K562 (cell line): ENCODE results near the gene RAB31. TPM values are rescaled to one million over a fixed set of nuclear protein-coding genes. Genes with fewer than 3 reads are reported as not detected.
A peak's percentile ranks its signal among the peaks of the same experiment; 100 is the strongest.

Experiments
- CREBBP ChIP-seq: IDR thresholded peaks from one replicate; pipeline ENCODE4 v1.6.1; 2012; ENCODE audit warnings: low read depth, mild to moderate bottlenecking, control low read depth, inconsistent platforms, low read length
- GABPB2 ChIP-seq: fragments of 250-450 bp; sonication (Bioruptor Pico); conservative IDR thresholded peaks from 2 replicates; pipeline ENCODE4 v1.5.1; 2021; ENCODE audit warnings: mild to moderate bottlenecking
- PRPF4 ChIP-seq: fragments of 200-400 bp; formaldehyde crosslinking; IDR thresholded peaks from one replicate; pipeline ENCODE4 v1.6.1; 2017; ENCODE audit warnings: low read length, low read depth, mild to moderate bottlenecking; ENCODE audit not compliant: insufficient read depth, poor library complexity, severe bottlenecking
- SRSF7 ChIP-seq: fragments of 200-400 bp; formaldehyde crosslinking; optimal IDR thresholded peaks from 2 replicates; pipeline ENCODE3; 2017; ENCODE audit warnings: mild to moderate bottlenecking, low read depth, low read length
- ZNF766 ChIP-seq: fragments of 200-800 bp; sonication (Bioruptor generic); conservative IDR thresholded peaks from 2 replicates; pipeline ENCODE4 v1.6.1; 2016; ENCODE audit warnings: missing genetic modification characterization, missing compliant biosample characterization
- ZSCAN29 ChIP-seq: fragments of 450-650 bp; IDR thresholded peaks from 2 replicates; pipeline ENCODE4 v1.6.1; 2017
- polyA plus RNA-seq, 8 experiments: library from polyadenylated mRNA; depleted of rRNA in 4 of 8; stranded (reverse) in 5 of 8; unstranded in 3 of 8; fragments of >200 nt; fragmentation: Nextera tagmentation in 2 of 8; fragmentation: Illumina TruSeq in 1 of 8; extraction: Ambion mirVana in 2 of 8; extraction: Trizol in 1 of 8; gene quantifications; 2 replicates each; pipeline versions ENCODE4 v1.2.1 to v1.2.3, GENCODE V29; 2011 to 2014; ENCODE audit warnings: inconsistent platforms in 1 of 8, missing spikeins in 1 of 8
- total RNA-seq, 7 experiments: library from RNA; depleted of rRNA in 6 of 7; stranded (reverse); fragments of >200 nt in 6 of 7; fragmentation: Illumina TruSeq in 2 of 7; extraction: Trizol in 2 of 7; gene quantifications; 2 replicates each; pipeline versions ENCODE4 v1.2.1 to v1.2.3, GENCODE V29; 2011 to 2021; ENCODE audit warnings: low replicate concordance in 1 of 7
- TF ChIP-seq, protein P1 (sequence below): fragments of 450-650 bp; IDR thresholded peaks from 2 replicates; pipeline ENCODE4 v1.6.1; 2016; ENCODE audit warnings: mild to moderate bottlenecking, moderate library complexity
- TF ChIP-seq, protein P2 (sequence below): fragments of 200-800 bp; sonication (Bioruptor generic); IDR thresholded peaks from 2 replicates; pipeline ENCODE4 v1.6.1; 2016; ENCODE audit warnings: missing genetic modification characterization, missing compliant biosample characterization

RAB31 gene
- total and polyA plus RNA-seq, 9 of the 15 experiments (the other 6 are each of a cell fraction or from before 2014, with no cell fraction given) = 20.7 to 70.4 (median 41.3) TPM

DNA sequence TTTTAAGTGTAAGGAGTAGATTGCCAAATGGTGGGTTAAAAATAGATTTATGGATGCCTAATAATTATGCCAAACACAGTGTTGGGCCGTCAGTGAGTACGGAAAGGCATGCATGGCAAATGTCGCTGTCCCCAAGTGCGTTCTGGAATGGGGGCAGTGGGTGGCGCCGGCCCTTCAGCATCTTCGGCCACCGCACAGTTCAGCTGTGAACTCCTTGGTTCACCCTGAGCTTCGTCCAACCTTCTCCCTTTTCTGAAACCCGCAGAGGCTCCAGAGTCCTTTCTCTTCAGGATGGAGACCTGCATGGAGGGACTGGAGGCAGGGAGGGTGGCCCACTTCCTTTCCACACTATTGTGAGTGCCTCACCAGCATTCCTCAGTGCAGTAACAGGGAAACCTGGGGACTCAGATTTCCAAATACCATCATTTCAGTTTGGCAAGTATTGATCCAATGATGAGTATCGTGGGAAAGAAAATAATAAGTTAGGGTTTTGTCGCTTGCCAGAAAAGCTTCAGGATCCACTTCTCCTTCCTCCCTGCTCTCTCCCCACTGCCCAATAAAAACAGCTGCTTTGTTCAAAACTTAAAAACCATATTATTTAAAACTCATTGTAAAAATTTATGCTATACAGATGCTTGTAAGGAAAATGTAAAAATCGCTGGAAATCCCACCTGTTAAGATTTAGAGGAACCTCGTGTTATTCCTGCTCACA lies 103.0 kb downstream of the RAB31 start (continued):
- TF ChIP-seq PRPF4 = no peak
- TF ChIP-seq ZNF766 (CRISPR knock-in tag) = peak; percentile 73
- no peak for TF ChIP-seq CREBBP
- TF ChIP-seq, protein P1, sequence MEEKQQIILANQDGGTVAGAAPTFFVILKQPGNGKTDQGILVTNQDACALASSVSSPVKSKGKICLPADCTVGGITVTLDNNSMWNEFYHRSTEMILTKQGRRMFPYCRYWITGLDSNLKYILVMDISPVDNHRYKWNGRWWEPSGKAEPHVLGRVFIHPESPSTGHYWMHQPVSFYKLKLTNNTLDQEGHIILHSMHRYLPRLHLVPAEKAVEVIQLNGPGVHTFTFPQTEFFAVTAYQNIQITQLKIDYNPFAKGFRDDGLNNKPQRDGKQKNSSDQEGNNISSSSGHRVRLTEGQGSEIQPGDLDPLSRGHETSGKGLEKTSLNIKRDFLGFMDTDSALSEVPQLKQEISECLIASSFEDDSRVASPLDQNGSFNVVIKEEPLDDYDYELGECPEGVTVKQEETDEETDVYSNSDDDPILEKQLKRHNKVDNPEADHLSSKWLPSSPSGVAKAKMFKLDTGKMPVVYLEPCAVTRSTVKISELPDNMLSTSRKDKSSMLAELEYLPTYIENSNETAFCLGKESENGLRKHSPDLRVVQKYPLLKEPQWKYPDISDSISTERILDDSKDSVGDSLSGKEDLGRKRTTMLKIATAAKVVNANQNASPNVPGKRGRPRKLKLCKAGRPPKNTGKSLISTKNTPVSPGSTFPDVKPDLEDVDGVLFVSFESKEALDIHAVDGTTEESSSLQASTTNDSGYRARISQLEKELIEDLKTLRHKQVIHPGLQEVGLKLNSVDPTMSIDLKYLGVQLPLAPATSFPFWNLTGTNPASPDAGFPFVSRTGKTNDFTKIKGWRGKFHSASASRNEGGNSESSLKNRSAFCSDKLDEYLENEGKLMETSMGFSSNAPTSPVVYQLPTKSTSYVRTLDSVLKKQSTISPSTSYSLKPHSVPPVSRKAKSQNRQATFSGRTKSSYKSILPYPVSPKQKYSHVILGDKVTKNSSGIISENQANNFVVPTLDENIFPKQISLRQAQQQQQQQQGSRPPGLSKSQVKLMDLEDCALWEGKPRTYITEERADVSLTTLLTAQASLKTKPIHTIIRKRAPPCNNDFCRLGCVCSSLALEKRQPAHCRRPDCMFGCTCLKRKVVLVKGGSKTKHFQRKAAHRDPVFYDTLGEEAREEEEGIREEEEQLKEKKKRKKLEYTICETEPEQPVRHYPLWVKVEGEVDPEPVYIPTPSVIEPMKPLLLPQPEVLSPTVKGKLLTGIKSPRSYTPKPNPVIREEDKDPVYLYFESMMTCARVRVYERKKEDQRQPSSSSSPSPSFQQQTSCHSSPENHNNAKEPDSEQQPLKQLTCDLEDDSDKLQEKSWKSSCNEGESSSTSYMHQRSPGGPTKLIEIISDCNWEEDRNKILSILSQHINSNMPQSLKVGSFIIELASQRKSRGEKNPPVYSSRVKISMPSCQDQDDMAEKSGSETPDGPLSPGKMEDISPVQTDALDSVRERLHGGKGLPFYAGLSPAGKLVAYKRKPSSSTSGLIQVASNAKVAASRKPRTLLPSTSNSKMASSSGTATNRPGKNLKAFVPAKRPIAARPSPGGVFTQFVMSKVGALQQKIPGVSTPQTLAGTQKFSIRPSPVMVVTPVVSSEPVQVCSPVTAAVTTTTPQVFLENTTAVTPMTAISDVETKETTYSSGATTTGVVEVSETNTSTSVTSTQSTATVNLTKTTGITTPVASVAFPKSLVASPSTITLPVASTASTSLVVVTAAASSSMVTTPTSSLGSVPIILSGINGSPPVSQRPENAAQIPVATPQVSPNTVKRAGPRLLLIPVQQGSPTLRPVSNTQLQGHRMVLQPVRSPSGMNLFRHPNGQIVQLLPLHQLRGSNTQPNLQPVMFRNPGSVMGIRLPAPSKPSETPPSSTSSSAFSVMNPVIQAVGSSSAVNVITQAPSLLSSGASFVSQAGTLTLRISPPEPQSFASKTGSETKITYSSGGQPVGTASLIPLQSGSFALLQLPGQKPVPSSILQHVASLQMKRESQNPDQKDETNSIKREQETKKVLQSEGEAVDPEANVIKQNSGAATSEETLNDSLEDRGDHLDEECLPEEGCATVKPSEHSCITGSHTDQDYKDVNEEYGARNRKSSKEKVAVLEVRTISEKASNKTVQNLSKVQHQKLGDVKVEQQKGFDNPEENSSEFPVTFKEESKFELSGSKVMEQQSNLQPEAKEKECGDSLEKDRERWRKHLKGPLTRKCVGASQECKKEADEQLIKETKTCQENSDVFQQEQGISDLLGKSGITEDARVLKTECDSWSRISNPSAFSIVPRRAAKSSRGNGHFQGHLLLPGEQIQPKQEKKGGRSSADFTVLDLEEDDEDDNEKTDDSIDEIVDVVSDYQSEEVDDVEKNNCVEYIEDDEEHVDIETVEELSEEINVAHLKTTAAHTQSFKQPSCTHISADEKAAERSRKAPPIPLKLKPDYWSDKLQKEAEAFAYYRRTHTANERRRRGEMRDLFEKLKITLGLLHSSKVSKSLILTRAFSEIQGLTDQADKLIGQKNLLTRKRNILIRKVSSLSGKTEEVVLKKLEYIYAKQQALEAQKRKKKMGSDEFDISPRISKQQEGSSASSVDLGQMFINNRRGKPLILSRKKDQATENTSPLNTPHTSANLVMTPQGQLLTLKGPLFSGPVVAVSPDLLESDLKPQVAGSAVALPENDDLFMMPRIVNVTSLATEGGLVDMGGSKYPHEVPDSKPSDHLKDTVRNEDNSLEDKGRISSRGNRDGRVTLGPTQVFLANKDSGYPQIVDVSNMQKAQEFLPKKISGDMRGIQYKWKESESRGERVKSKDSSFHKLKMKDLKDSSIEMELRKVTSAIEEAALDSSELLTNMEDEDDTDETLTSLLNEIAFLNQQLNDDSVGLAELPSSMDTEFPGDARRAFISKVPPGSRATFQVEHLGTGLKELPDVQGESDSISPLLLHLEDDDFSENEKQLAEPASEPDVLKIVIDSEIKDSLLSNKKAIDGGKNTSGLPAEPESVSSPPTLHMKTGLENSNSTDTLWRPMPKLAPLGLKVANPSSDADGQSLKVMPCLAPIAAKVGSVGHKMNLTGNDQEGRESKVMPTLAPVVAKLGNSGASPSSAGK = no peak
- TF ChIP-seq, protein P2, sequence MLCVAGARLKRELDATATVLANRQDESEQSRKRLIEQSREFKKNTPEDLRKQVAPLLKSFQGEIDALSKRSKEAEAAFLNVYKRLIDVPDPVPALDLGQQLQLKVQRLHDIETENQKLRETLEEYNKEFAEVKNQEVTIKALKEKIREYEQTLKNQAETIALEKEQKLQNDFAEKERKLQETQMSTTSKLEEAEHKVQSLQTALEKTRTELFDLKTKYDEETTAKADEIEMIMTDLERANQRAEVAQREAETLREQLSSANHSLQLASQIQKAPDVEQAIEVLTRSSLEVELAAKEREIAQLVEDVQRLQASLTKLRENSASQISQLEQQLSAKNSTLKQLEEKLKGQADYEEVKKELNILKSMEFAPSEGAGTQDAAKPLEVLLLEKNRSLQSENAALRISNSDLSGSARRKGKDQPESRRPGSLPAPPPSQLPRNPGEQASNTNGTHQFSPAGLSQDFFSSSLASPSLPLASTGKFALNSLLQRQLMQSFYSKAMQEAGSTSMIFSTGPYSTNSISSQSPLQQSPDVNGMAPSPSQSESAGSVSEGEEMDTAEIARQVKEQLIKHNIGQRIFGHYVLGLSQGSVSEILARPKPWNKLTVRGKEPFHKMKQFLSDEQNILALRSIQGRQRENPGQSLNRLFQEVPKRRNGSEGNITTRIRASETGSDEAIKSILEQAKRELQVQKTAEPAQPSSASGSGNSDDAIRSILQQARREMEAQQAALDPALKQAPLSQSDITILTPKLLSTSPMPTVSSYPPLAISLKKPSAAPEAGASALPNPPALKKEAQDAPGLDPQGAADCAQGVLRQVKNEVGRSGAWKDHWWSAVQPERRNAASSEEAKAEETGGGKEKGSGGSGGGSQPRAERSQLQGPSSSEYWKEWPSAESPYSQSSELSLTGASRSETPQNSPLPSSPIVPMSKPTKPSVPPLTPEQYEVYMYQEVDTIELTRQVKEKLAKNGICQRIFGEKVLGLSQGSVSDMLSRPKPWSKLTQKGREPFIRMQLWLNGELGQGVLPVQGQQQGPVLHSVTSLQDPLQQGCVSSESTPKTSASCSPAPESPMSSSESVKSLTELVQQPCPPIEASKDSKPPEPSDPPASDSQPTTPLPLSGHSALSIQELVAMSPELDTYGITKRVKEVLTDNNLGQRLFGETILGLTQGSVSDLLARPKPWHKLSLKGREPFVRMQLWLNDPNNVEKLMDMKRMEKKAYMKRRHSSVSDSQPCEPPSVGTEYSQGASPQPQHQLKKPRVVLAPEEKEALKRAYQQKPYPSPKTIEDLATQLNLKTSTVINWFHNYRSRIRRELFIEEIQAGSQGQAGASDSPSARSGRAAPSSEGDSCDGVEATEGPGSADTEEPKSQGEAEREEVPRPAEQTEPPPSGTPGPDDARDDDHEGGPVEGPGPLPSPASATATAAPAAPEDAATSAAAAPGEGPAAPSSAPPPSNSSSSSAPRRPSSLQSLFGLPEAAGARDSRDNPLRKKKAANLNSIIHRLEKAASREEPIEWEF (CRISPR knock-in tag) = no peak; the same call in 1 of the 2 replicates
- TF ChIP-seq ZSCAN29 = no peak
- no peak for TF ChIP-seq GABPB2 (CRISPR knock-in tag)
- no peak for TF ChIP-seq SRSF7
